GM18909 (cell line): ENCODE measurements around the gene ZNF783.
"Not testable (repeated sequence)": the region's sequence is repeated elsewhere in the genome, so short reads cannot be mapped to it uniquely, and the experiment has no call there.

ENCODE experiments used
- ATAC-seq: cut with Tn5 transposase; IDR thresholded peaks from one replicate; pipeline ENCODE4 v1.9.1; 2021; ENCODE audit warnings: mild to moderate bottlenecking; ENCODE audit not compliant: unreplicated experiment, poor library complexity

The ZNF783 gene

DNA sequence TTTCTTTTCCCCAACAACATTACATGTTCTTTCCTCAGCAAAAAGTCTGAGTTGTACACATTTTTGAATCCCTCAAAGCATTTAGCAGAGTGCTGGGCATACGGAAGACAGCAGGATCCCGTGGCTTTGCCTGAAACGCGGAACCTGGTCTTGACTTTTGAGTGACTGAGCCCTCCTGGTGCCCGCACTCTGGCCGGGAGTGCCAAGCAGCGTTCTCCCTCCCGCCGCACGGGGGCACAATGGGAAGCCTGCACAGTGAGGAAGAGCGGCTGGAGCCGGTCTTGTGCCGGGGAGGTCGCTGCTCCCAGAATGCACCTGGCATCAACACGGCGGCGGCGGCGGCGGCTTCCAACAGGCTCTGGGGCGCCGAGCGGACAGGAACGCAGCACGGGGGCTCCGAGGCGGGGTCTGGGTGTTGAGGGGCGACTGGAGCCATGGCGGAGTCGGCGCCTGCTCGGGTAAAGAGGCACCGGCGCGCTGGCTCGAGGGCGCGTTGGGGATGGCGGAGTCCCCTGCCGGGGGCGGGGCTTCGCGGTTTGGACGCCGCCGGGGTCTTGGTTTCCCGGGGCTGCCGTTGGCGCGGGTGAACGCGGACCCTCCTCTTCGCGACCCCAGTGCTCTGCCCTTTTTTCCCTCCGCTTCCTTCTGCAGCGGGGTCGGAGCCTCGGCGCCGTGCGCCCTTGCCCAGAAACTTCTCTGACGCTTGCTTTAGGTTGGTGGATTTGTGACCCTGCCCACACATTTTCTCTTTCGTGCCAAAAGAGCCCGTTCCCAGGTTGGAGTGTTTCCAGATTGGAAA is 22.5 kb upstream of the ZNF783 start, which contains the start of gene ZNF212:
TSS of gene ZNF212 (plus strand) at position 307 of the 799 bp plus-strand sequence. CDS start at position 435, 128 bp downstream.
- peak; percentile 100 for ATAC-seq

DNA sequence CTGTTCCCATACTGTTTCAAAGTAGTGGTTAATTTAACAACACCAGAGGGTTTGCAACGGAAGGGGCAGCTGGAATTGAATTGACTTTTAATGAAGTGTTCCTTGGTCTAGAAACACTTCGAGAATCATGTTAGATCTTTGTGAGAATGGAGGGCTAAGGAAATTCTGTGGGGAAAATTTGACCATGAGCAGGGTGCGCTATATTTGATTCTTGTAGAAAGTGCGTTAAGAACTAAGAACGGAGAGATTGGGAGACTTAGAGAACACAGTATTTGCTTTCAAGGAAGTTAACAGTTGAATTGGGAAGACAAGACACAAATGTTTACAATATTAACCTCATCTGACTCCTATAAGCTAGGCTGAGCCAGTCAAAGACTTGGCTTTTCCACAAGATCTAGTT is 21.4 kb upstream of the ZNF783 start:
- ATAC-seq, result no peak

DNA sequence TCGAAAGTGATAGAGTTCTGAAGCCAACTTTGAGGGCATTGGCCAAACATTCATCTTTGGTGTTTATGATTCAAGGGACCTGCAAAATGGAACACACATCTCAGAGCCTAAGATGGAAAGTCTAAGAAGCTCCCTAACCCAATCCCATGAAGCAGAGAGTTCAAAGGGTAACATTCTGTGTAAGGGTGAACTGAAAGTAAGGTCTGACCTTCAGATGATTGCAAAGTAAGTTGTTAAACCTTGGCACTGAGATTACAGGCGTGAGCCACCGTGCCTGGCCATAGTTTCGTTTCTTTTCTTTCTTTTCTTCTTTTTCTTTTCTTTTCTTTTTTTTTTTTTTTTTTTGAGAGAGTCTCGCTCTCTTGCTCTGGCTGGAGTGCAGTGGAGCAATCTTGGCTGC is 20.3 kb upstream of the ZNF783 start:
- ATAC-seq, result no peak

DNA sequence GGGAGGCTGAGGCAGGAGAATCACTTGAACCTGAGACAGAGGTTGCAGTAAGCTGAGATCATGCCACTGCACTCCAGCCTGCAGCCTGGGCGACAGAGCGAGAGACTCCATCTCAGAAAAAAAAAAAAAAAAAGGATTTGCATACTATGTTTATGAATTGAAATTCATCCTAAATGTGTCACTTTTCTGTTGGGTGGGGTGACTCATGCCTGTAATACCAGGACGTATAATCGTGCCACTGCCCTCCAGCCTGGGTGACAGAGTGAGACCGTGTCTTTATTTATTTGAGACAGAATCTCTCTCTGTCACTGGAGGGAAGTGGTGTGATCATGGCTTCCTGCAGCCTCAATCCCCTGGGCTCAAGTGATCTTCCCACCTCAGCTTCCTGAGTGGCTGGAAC is 16.8 kb upstream of the ZNF783 start:
- peak; percentile 84 for ATAC-seq

DNA sequence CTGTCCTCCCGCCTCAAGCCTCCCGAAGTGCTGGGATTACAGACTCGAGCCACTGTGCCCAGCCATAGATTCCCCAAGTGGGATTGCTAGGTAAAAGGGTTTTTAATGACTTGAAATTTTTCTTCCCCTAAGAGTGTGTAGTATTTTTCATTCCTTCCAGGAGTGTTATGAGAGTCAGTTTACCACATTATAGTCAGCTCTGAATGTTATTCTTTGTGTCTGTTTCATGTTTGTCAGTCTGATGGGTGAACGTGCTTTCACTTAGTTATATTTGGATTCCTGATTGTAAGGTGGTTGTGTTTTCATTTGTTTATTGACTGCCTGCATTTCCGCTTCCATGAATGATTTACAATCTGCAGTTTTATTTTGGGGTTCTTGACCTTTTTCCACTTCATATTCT is 16.3 kb upstream of the ZNF783 start:
- peak; percentile 28 for ATAC-seq

DNA sequence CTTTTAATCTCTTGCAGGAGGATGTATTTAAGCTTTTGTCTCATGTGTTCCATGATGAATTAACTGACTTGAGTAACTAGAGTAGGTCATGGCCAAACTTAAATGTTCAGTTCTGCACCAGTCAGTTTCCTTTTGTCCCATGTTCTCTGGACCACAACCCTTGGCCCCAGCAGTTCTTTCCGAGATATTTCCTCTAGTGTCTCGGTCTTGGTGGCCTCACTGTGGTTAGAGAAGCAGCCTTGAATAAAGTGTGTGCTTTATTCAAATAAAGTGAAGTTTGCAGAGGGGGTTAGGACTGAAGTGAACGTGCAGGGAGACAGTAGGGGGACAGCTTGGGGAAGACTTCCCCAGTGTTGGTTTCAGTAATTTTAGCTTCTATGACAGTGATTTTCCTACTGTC is 13.2 kb upstream of the ZNF783 start:
- no peak for ATAC-seq

DNA sequence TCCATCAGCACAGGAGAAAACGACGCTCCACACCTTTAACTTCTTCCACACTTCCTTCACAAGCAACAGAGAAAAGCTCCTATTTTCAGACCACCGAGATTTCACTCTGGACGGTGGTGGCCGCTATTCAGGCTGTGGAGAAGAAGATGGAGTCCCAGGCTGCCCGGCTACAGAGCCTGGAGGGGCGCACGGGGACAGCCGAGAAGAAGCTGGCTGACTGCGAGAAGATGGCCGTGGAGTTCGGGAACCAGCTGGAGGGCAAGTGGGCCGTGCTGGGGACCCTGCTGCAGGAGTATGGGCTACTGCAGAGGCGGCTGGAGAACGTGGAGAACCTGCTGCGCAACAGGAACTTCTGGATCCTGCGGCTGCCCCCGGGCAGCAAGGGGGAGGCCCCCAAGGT is 11.8 kb upstream of the ZNF783 start:
- ATAC-seq, result not testable (repeated sequence)

DNA sequence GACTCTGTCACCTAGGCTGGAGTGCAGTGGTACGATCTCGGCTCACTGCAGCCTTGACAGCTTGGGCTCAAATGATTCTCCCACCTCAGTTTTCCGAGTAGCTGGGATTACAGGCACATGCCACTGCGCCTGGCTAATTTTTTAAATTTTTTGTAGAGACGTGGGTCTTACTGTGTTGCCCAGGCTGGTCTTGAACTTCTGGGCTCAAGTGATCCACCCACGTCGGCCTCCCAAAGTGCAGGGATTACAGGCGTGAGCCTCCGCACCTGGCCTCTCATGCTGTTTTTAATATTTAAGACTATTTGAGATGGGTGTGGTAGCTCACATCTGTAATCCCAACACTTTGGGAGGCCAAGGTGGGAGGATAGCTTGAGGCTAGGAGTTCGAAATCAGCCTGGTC is 10.5 kb upstream of the ZNF783 start:
- not testable (repeated sequence) for ATAC-seq

DNA sequence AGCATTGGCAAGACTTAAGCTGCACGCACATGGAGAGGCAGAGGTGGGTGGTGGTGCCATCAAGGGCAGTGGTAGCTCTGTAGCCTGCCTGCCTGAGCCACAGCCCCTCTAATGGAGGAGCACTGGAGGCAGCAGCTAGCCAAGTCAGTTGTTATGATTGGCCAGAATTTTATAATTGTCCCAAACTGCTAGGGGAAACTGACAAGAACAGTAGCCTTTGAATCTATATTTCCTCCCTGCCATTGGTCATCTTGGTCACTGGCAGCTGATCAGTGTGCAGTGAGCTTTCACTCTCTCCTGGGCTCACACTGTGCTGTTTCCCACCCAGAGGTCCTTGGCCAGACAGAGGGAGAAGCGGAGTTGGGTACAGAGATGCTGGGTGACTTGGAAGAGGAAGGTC is 9.6 kb upstream of the ZNF783 start:
- no peak for ATAC-seq

DNA sequence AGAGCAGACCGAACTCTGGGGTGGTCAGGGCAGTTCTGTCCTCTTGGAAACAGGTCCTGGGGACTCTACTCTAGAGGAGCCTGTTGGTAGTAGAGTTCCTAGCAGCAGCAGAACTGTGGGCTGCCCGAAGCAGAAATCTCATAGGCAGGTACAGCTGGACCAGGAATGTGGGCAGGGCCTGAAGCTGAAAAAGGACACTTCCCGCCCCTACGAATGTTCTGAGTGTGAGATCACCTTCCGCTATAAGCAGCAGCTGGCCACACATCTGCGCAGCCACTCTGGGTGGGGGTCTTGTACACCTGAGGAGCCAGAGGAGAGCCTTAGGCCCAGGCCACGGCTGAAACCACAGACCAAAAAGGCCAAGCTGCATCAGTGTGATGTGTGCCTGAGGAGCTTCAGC is 8.3 kb upstream of the ZNF783 start:
- no peak for ATAC-seq

DNA sequence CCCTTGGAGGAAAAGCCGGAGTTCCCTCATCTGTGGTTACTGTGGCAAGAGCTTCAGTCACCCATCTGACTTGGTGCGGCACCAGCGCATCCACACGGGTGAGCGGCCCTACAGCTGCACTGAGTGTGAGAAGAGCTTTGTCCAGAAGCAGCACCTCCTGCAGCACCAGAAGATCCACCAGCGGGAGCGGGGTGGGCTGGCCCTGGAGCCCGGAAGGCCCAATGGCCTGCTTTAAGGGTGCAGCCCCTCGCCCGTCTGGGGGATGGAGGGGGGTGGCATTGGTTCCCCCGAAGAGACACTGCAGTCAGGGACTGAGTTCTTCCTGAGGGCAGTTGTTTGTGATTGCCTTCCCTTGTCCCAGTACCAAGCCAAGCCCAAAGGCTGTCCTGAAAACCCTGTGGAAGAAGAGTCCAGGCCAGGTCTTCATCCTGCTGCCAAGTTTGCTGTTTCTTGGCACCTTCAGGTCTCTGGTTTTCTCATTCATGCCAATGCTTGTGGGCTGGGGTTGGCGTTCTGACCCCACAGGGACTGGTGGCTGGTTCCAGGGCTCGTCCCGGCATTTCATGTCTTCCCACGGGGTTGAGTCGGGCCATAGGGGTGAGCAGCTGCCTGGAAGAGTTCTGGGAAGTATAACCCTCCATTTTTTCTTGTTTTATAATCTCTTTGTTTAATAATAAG is 7.7 kb upstream of the ZNF783 start:
- ATAC-seq, result no peak

DNA sequence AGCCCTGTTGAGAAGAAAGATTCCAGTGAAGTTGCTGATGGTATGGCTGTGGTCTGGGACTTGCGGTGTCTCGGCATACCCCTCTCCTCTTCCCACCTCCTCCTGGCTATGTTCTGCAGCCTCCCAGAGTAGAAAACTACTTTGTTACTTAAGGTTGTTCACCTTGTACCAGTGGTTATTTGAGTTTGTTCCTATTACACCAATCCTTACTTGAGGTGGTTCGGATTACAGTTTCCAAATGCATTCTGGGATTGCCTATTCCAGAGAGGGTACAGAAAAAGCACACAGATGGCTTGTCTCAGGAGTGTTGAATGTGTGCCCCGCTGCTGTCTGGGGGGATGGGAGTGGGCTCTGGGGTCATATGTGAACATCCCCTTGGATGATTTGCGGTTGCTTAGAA is 6.8 kb upstream of the ZNF783 start:
- ATAC-seq, result no peak

DNA sequence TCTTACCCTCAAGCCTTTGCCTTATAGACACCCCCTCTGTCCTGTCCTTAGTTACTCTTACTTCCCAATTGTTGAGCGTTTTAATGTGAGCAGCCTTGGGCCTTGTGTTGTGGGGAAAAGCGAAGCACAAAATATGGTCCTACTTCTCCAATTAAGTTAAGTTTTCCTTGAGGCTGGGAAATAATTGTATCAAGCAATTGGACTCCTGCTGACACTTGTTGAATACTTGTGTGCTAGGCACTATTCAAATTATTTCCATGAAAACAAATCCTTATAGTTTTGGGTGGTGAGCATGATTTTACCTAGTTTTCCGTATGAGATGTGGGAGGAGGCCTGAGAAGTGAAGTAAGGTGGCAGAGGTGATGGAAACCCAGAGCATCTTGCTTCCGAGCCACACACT is 5.4 kb upstream of the ZNF783 start:
- ATAC-seq, result no peak

DNA sequence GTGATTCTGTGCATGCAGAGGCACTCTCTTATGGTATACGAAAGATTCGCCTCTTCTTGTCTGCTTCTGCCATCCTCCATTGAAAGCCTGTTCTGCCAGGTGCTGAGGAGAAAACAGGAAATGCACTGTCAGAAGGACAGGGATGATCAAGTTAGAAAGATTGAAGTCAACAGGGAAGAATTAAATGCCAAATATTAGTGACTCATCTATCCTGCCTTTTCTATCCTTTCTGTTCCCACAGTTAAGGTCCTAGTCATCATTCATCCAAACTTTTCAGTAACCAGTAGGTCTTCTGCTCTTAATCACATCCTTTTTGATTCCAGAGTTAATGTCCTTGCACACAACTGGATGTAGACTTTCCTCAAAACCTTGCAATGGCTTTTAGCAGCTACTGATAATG is 4.8 kb upstream of the ZNF783 start:
- ATAC-seq, result no peak

DNA sequence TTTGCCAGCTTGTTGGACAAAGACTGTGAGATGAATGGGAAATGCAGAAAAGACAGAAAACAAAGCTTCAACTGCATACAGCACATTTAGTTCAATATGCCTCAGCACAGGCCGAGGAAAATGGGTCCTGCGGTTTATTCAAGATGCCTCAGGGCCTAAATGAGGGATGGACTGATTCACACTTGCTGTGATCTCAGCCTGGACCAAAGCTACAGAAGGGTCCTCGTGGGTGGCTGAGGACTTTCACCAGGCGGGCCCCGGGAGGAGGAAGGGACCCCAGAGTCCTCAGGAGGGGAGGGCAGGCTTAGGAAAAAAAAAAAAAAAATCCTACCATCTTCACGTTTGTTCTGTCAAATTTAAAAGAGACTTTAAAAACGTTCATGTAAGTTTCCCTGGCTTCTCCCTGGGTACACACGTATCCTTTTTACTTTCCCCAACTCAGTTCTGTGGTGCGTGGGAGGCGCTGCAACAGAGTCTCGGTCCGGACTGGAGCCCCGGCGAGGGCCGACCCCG is 624 bp upstream of the ZNF783 start:
- ATAC-seq, result peak; percentile 5

DNA sequence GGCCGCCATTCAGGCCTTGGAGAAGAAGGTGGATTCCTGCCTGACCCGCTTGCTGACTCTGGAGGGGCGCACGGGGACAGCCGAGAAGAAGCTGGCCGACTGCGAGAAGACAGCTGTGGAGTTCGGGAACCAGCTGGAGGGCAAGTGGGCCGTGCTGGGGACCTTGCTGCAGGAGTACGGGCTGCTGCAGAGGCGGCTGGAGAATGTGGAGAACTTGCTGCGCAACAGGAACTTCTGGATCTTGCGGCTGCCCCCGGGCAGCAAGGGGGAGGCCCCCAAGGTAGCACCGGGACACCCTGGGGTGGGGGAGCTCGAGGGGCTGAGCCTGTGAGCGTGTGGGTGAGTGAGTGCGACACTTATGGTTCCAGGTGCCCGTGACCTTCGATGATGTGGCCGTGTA is 4.5 kb downstream of the ZNF783 start:
- ATAC-seq, result no peak

DNA sequence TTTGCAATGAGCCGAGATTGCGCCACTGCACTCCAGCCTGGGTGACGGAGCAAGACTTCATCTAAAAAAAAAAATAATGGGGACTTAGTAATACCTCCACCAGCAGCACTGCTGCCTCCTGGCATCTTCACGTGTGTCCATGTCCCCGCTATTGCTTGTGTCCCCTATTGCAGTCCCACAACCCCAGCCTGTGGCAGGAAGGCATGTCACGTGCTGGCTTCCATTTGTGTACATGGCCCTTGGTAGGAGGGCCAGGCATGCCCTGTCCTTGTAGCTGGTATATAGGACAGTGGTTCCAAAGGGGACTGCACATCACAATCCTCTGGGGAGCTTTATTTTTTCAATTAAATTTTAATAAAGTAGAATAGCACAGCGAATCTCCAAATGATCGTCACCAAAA is 5.7 kb downstream of the ZNF783 start:
- ATAC-seq, result no peak

DNA sequence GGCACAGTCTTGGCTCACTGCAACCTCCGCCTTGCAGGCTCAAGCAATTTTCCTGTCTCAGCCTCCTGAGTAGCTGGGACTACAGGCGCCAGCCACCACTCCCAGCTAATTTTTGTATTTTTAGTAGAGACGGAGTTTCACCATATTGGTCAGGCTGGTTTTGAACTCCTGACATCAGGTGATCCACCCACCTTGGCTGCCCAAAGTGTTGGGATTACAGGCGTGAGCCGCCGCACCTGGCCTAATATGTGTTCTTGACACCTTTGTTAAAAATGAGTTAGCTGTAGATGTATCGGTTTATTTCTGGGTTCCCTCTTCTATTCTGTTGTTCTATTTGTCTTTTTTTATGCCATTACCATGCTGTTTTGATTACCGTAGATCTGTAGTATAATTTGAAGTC is 12.4 kb downstream of the ZNF783 start:
- not testable (repeated sequence) for ATAC-seq

DNA sequence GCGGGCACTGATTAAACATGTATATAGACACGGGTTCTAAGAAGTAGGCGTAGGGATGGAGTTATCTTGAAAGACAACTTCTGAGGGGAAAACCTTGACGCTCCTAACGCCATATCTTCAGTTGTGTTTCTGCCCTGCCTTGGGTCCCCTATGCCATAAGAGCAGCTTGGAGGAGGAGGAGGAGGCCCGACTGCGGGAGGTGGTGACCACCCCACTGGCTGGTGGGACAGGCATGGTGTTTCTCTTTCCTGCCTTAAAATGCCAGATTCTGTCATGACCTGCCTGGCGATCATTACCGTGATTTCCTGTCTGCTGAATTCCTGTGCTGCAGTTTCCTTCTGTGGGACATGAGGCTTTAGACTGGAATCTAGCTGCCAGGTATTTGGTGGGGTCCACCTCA is 15.9 kb downstream of the ZNF783 start:
- ATAC-seq, result no peak

DNA sequence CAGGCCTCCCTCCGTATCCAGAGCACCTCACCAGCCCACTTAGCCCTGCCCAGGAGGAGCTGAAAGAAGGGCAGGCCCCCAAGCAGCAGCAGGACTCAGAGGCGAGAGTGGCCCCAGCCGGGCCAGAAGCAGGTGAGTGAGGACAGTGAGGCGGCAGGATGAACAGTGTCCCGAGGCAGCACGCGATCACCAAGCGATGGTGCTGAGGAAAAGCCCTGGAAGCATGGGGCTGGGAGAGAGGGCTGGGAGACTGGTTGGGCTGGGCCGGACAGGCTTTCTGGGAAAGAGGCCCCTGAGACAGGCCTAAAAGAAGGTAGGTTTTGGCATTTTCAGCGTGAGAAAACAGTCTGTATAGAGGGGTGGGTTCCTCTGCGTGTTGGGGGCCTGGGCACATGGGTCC is 16.4 kb downstream of the ZNF783 start:
- ATAC-seq, result no peak

DNA sequence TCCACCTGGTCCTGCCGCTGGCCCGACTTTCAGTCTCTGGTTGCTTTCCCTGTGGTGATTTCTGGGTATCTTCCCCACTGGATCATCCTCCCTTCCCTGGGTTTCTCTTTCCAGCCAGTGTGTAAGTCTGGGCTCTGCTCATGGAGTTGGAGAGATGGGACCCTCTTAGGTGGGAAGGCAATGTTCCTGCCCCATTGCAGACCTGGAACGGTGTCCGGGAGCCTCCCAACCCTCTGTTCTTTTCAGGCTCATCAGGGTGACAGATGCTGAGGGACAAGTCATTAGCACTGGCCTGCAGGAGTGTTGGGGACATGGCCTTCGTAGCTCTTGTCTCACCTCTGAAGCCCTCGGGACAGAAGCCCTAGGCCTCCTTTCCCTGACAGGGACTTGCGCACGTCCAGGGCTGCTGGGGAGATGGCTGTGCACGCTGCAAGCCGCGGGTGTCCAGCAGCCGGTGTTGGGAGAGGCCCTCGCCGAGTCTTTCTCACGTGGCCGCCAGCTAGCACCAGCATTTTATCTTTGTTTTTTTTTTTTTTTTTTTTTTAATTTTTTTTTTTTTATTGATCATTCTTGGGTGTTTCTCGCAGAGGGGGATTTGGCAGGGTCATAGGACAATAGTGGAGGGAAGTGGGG is 17.2 kb downstream of the ZNF783 start:
- ATAC-seq, result no peak
